Mammary epithelial cell (primary cell): ENCODE measurements around the gene DSTN.

Source experiments
- CTCF ChIP-seq, 2 donors: IDR thresholded peaks in 1 of 2; conservative IDR thresholded peaks in 1 of 2; 2 replicates each; pipeline ENCODE4 v1.5.1; 2011 to 2012; ENCODE audit warnings: inconsistent platforms in 2 of 2, low read length in 2 of 2, mild to moderate bottlenecking in 2 of 2, control low read depth in 1 of 2, low read depth in 1 of 2; ENCODE audit not compliant: insufficient read depth in 1 of 2; ENCODE audit errors: extremely low read depth in 1 of 2
- EZH2 ChIP-seq: IDR thresholded peaks from 2 replicates; pipeline ENCODE4 v1.6.1; 2012; ENCODE audit warnings: low read length, inconsistent platforms, borderline replicate concordance

GRCh38 chr20:17520583-17520982 lies 49.3 kb upstream of the DSTN start:
- TF ChIP-seq EZH2 (no peak), CTCF (conservative IDR thresholded peaks at IDR 0.05 in 1 of 2, IDR thresholded peaks at IDR 0.05 in 1 of 2; ENCODE audit: extremely low read depth in 1 of 2, insufficient read depth in 1 of 2, low read depth in 1 of 2, low read length in 2 of 2) (no peak)
